IPS-NIHi7 (cell line): ENCODE measurements around the gene CDR2.

Source experiments
- DNase-seq: peaks from one replicate; pipeline ENCODE4 v3.0.0; 2012; ENCODE audit warnings: mixed read lengths; ENCODE audit errors: extremely low spot score

The CDR2 gene

DNA sequence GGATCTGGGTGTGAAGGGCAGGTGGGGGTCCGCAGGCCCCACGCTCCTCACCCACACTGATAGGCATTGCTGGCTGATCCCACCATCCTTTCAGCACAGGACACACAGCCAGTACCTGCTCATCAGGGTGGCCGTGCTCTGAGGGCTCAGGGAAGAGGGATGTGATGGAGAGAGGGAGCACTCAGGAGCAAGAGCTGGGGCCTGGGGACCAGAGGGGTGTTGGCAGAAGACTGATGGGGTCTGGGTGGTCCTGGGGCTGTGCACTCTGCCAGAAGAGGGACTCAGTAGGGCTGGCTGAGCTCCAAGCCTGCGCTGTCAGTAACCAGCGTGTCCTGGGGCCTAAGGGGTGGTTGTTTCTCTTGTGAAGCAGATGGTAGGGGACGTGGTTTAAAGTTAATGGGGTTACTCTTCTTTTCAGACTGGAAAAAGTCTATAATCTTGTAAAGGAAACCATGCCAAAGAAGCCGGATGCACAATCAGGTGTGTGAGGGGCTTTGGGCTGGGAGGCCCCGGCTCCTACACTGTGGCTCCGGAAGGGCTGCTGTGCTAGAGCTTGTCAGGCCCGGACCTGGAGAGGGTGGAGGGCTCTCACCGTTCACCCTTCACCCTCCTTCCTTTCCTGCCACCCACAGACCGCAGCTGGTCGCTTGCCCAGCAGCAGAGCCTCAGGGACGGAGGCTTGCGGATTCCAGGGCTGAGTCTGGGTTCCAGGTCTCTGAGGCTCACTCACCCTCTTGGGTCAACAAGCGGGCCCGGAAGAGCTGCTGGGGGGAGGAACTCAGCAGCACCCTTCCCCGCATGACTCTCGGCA lies 49.4 kb downstream of the CDR2 start:
- no peak for DNase-seq

DNA sequence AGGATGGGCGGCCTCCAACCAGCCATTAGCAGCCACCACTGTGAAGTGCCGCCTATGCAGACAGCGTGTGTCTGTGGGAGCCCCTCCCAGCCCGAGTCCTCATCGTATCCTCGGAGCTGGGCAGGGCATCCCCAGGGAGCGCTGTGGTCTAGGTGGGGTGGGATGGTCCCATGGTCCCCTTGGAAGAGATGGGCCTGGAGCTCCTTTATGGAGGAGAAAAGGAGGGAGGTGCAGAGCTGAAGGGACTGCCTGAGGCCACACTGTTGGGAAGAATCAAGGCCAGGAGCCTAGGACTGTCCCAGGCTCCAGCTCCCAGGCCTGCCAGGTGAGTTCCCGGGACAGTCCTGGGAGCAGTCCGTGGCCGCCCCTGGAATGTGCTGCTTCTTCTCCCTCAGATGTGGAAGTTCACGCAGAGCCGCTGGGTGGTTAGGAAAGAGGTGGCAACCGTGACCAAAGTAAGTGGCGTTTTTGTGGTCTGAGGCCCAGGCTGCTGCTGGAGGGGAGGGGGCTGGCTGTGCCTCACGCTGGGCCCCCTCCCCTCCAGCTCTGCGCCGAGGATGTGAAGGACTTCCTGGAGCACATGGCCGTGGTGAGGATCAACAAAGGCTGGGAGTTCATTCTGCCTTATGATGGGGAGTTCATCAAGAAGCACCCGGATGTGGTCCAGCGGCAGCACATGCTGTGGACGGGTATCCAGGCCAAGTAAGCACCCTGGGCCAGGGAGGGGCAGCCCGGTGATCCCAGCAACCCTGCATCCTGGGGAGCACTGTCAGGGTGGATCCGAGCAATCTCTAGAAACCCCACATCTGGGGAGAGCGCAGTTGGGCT lies 50.2 kb downstream of the CDR2 start:
- no peak for DNase-seq

DNA sequence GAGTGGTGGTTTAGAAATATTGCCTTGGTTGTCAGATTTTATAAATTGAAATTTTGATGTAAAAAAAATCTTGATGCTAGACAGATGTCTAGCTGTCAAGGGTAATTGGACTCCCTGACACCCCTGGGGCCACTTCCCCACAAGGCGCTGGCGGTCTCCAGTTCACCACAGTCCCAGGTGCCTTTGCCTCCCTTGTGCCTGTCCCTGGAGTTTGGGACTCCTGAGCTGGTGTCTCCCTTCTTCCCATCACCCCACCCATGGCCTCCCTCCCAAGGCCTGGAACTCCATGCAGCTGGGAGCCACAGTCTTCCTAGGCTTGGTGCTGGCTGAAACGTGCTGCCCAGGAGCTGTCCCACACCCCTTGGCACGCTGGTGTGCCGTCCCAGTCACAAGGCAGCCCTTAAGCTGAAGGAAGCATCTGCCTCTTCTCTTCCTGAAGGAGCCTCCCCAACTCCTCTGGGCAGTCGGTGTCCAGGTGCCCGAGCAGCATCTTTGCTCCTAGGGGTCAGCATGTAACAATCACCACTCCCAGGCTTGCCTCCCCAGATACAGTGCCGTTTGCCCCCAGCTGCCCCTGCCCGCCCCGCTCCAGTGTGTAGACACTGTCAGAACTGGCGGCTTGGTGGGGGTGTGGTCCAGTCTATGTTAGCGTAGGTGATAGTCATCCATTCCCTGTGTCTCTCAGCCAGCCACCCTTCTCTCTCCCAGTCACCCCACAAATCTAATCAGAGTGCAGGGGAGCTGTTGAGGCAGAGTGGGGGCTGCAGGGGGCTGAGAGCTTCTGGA lies 51.1 kb downstream of the CDR2 start:
- DNase-seq = no peak

GRCh38 chr16:22322741-22323140 lies 51.7 kb downstream of the CDR2 start:
- DNase-seq = no peak

DNA sequence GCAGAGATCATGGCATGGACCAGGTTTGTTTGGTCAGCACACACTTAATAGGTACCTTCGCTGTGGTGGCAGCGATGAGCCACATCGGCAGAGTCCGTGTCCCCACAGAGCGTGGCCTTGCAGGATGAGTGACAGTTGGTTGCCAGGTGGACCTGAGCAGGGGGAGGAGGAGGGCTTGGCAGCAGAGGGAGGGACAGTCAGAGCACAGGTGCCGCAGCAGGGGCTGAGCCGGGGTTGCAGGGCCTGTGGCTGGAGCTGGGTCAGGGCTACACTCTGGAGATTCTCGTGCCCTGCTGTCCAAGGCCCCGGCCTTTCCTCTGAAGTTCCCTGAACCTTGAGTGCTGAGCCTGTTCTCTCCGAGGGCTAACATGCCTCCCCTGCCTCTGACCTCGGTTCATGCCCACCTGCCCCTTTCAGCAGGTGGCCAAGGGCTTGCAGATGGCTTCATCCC lies 52.4 kb downstream of the CDR2 start:
- DNase-seq = no peak

- peak; percentile 84 for DNase-seq
Measured at GRCh38 chr16:22321340-22322001, 52.9 kb downstream of the CDR2 start.

DNA sequence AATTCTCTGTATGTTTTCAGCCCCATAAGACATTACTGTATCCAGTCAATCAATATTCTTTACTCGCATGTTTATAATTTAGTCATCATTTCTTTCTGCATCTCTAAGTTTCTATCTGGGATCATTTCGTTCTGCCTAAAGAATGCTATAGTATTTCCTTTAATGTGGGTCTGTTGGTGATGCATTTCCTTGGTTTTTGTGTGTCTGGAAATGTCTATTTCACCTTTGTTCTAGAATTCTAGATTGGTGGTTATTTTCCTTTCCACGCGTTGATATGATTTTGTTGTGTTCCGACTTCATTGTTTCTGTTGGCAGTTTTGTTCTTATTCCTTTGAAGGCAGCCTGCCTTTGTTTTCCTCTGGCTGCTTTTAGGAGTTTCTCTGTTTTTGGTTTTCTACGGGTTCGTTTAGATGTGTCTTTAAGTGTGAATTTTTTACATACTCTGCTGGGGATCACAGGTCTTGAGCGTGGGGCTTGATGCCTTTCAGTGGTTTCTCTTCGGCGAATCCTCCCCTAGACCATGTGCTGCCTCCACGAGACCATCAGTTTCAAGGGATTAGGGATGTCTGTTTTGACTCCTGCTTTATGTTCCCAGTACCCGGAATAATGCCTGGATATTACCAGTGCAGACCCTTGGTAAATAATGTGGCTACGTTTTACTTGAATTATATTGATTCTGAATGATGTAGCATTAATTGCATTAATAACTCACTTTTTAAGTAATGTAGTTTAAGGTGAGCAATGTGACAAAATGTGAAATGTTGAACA lies 53.7 kb downstream of the CDR2 start:
- DNase-seq = peak; percentile 14

DNA sequence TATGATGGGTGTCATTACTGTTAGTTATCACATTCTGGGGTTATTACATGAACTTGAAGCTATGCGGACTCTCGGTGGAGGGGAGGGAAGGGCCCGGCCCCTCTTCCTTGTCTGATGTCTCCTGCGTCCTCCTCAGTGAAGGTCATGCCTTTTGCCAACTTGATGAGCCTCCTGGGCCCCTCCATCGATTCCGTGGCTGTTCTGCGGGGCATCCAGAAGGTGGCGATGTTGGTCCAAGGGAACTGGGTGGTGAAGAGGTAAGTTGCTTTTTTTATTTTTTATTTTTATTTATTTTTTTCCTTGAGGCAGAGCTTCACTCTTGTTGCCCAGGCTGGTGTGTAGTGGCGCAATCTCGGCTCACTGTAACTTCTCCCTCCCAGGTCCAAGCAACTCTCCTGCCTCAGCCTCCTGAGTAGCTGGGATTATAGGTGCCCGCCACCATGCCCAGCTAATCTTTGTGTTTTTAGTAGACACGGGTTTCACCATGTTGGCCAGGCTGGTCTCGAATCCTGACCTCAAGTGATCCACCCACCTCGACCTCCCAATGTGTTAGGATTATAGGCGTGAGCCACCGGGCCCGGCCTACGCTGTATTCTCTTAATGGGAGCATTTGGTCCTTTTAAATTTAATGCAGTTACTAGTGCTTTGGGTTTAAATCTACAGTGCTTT lies 55.6 kb downstream of the CDR2 start:
- peak; percentile 77 for DNase-seq

GRCh38 chr16:22317625-22318024 lies 56.8 kb downstream of the CDR2 start:
- DNase-seq = no peak

GRCh38 chr16:22317001-22317530 lies 57.4 kb downstream of the CDR2 start:
- no peak for DNase-seq

GRCh38 chr16:22316411-22316811 lies 58.0 kb downstream of the CDR2 start:
- no peak for DNase-seq

- no peak for DNase-seq
Measured at GRCh38 chr16:22315979-22316378, 58.4 kb downstream of the CDR2 start.

DNA sequence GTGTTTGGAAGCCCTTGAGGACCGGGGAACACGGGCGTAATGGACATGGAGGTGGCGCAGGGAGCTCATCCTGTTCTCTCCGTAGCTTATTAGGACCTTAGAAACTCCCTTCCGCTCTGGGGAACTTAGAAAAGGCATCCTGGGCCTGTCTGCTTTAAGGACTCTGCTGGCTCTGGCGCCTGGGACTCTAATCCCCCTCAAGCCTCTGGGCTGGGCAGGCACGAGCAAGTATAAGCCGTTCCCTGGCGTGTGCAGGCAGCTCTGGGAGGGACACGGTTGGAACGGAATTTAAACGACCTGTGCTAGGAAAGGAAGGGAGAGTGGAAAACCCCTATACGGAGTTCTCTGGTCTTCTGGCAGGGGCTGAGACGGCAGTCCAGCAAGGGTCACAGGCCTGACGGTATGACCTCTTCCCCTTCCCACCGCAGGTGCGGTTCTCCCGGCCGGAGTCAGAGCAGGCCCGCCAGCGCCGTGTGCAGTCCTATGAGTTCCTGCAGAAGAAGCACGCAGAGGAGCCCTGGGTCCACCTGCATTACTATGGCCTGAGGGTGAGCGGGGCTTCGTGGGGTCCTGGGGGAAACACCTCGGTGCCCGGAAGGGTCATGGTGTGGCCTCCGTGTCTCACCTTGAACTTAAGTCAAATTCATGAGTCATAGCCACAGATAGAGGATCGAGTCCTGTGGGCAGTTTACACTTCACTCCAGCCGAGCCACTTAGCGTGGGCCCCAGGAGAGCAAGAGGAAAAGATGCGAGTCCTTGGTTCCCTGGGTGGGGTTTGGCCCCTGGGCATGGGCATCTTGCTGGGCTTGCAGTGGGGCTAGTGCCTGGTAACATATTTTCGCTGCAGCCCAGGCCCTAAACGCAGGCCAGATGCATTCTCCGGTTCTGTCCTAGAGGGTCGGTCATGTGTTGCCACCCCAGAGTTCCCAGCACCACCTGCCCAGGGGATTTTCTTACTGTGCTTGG lies 59.5 kb downstream of the CDR2 start:
- no peak for DNase-seq

DNA sequence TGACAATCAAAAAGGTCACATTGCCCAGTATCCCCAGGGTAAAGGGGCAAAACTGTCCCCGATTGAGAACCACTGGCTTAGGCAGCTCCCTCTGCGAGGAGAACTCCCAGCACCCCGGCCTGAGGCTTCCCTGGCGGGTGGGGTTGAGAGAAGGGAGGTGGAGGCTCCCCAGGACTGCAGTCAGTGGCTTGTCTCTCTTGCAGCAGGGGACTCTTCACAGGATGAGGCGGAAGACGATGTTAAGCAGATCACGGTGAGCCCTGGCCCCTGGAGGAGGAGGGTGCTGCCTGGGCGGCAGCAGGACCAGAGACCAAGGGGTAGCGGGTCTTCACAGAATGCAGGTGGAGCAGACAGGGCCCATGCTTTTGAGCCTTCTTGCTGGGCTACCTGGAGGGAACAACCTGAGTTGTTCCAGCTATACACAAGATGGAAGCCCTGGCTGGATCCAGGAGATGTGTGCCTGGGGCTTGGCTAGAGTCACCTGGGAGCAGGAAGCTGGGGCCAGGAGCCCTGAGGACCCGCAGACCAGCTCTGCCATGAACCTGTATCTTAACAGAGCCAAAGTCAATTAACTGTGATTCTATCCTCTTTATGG lies 60.4 kb downstream of the CDR2 start:
- DNase-seq = no peak

GRCh38 chr16:22312897-22313781 lies 61.3 kb downstream of the CDR2 start:
- DNase-seq = no peak

DNA sequence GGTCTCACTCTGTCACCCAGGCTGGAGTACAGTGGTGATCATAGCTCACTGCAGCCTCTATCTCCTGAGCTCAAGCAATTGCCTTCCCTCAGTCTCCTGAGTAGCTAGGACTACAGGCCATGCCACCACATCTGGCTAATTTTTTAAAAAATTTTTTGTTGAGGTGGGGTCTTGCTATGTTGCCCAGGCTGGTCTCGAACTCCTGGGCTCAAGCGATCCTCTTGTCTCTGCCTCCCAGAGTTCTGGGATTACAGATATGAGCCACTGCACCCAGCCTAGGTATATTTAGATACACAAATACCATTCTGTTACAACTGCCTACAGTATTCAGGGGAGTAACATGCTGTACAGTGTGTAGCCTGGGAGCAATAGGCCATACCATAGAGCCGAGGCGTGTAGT lies 62.9 kb downstream of the CDR2 start:
- DNase-seq = no peak

GRCh38 chr16:22308824-22309520 lies 65.4 kb downstream of the CDR2 start:
- DNase-seq = no peak
